ENCODE results near the gene SSPN.
A peak's percentile ranks its signal among the peaks of the same experiment; 100 is the strongest.
"Not testable (repeated sequence)": the region's sequence is repeated elsewhere in the genome, so short reads cannot be mapped to it uniquely, and the experiment has no call there.

The SSPN gene

DNA sequence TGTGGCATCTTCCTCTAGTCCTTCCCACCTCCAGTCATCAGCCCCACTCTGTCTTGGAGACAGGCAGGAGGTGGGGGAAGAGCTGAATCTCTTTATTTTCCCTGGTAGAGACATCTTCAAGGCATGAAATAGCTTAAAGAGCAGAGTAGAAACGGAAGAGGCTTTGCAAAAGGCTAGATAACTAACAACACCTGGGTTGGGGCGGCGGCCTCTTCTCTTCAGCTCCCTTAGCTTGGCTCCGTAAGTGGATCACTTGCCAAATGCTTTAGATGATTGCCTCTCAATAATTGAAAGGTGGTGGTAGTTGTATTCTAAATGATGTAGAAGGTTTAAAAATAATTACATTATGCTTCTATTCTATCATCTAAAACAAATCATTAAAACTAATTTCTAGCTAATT lies 36.1 kb downstream of the SSPN start:
- peak; percentile 51 for DNase-seq

DNA sequence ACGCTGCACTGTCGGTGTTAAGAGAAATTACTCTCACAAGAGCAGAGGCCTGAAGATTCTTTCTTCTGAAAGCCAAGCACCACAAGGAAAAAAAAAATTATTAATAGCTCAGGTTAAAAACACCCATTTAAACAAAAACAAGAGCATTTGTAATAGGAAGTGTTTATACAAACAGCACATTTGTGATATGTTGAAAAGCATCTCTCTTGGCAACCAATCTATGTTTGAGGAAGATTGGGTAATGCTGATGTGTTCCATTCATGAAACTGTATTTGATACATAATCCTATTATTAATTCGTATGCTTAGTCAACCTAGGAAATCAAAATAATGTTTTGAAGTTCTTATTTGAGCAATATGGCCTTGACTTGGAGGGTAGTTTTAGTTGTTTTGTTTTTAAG lies 36.5 kb downstream of the SSPN start:
- DNase-seq, result no peak

DNA sequence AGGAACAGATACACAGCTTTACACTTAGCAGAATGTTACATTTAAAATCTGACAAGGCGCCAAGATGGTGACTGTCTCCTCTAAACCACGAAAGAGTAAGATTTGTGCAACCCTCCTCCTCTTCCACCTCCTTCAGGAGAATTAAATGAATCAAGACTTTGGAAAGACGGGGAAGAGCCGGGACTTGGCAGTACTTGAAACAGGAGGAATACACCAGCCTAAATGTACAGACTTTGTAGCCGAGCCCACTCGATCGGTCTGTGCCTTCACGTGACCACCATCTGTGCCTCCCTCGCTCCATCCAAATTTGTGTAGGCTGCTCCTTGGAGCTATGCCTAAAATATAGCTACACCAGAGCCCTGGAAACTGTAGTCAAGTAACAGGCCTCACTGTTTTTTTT lies 38.3 kb downstream of the SSPN start:
- no peak for DNase-seq

DNA sequence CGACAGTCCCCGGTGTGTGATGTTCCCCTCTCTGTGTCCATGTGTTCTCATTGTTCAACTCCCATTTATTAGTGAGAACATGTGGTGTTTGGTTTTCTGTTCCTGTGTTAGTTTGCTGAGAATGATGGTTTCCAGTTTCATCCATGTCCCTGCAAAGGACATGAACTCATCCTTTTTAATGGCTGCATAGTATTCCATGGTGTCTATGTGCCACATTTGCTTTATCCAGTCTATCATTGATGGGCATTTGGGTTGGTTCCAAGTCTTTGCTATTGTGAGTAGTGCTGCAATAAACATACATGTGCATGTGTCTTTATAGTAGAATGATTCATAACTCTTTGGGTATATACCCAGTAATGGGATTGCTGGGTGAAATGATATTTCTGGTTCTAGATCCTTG lies 40.1 kb downstream of the SSPN start:
- not testable (repeated sequence) for DNase-seq

DNA sequence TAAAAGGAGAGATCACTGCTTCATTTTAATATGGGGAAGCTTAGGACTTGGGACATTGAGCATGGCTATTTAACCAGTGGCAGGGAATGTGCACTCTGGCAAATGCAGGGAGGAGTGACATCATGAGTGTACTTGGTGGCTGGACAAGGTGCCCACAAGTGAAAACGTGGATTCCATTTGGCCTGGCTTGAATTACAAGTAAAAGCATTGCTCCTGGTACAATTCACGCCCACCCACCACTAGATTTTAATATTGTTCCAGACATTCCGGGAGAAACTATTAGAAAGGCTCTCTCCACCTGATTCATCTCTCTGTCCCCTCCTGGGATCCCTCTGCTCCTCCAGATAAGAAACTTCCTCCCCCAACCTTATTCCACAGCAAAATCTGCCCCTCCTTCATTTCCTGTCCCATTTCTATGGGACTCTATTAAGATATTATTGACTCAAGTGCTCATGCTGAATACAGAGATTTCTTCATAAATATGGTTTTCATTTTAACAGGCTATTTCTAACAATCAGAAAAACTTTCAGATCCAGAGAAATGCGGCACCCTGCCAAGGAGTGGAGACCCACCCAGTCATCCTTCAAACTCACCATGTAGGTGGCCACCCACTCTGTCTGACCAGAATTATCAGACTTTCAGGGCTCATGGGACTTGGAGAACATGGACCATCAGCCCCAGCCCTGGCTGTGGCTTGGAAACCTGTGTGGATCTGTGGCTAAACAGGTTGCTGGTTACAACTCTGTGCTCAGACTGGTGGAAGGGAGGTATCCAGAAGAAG lies 43.2 kb downstream of the SSPN start:
- DNase-seq, result no peak

DNA sequence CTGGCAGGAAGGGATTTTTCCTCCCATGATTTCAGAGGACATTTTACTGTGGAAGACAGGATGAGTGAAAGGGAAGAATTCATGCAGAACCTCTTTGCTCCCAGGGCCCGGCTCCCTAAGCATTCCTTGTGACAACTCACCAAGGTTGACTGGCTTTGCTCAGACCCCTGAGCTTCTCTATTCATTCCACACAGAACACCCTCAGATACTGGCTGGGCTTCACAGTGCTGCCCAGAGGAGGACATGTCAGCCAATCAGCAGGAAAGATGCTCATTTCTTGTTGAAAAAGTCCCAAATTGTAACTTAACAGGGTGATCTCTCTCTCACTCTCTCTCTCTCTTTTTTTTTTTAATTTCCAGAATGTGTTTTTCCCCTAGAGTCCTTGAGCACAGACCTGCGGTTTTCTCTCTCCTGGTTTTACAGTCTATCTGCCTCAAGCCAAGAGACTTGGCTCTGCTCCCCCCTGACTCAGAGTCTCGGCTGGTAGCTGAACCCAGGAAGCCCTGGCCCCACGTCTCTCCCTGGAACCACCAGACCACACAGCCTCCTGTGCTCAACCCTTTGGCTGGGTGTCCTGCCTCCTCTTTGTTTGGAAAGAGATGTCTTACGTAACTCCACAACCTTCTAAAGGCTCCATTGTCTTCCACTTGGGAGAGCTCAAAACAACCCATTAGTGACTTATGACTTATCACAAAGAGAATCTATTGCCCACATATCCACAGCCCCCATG lies 43.9 kb downstream of the SSPN start:
- no peak for DNase-seq

DNA sequence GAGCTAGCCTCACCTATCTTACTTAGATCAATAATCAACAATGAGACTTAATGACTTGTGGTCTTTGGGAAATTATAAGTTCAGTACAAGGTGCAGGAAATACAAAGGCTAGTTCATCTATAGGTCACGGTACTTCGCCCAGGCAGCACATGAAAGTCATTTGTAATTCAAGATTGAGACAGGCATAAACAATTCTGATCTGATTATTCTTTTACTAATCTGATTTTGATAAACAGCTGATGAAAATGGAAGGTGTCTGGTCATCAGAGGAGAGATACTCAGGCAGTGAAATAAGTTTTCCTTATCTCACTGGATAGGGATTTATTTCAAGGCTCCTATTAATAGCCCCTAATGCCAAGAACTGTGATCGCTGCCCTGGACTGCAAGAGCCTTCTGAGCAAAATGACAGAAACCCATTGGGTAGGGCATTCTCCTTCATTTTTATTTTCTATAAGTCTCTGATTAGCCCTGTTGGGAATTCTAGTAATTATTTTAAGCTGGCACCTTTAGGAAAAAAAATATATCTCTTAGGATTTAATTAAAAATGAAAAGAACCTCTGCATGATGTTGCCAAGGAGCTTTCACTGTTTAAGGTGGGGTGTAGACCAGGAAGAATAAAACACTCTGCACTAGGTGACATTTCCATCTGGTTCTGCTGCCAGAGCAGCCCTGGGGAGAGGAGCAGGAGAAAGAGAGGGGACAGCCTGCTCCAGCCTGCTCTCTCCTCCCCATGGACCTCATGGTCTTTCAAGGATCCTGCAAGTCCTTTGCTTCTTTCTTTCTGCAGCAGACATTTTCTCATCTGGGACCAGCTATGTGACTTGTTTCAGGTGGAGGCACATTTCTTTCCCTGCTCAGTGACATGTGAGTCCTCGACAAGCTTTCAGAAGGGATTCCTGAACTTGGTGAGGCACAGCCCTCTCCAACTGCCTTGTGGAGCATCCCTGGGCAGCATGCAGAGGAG lies 44.8 kb downstream of the SSPN start:
- no peak for DNase-seq

DNA sequence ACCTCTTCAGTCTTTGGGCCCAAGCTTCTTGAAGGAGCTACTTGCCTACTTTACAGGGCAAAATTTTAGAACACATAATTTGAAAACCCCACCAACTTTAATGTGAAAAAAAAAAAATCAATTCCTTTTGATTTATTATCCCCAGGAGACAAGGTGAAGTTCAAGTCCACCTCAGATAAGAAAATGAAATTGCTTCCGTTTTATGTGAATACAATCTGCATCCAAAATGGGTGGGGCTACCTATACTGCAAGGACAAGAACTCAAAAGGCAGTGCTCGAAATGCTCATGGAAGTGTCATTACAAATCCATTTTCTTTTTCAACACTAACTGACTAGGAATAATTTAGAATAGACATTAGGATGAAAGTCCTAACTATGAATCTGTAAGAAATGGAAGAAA lies 45.7 kb downstream of the SSPN start:
- DNase-seq, result no peak

DNA sequence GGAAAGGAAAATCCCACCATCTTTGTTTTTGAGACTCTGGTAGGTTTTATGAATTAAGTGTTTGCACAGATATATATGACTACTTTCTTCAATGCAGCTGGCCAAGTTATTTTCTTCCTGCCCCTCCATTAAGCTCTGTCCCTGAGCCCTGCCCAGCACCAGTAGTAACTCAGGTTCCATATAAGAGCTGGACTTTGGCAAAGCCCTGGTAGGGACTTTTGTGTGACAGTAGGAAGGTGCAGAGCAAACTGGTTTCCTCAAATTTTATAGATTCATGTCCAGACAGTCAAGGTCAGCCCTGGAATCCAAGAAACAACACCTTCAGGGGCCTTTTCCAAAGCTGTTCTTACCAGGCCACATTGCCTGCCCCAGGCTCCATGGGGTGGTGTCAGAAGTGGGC lies 47.3 kb downstream of the SSPN start:
- DNase-seq, result no peak

DNA sequence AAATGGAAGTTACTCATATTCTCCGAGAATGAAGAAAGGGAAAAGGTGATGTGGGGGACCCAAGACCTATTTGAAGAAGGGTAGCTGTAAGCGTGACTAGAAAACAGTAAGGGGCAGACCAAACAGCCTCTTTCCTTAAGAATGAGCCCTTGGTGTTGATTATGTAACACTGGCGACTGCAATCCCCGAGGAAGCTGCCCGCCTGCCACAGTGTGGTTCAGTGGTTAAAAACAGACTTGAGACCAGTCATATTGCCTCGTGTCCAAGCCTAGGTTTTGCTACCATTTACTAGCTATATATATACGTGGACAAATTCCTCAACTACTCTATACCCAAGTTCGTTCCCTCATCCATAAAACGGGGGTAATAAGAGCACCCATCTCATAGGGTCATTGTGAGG lies 49.1 kb downstream of the SSPN start:
- no peak for DNase-seq

DNA sequence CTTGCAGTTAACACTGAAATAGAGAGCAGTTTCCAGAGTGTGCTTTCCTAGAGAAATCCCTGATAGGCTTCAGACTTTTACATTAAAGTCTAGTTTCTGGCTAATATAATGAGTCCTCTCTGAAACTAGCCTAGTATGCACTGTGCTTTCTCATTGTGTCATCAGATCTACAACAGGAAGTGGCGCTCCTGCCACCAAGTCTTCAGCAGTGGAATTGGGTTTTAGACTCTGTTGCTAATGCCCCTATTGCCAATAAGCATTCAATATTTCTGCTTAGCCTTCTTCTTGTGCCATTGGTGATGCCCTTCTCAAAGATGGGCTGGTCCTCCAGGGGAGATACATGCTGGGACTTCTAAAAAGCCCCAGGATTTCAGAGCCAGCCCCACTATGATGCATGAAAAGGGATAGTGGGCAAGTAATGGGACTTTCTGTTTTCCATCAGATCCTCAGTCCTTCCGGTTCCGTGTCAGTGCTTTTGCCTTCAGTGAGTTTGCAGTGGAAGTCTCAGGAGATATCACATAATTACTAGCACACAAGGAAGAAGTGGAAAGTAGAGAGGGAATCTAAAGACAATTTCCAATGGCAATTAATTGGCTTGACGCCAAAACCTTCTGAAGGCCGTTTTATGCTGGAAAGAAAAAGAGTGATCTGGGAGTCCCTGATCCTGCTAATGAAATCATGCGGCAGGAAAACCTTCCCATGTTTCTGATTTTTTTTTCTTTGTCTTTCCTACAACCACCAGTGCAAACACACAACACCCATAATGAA lies 50.0 kb downstream of the SSPN start:
- DNase-seq, result no peak

DNA sequence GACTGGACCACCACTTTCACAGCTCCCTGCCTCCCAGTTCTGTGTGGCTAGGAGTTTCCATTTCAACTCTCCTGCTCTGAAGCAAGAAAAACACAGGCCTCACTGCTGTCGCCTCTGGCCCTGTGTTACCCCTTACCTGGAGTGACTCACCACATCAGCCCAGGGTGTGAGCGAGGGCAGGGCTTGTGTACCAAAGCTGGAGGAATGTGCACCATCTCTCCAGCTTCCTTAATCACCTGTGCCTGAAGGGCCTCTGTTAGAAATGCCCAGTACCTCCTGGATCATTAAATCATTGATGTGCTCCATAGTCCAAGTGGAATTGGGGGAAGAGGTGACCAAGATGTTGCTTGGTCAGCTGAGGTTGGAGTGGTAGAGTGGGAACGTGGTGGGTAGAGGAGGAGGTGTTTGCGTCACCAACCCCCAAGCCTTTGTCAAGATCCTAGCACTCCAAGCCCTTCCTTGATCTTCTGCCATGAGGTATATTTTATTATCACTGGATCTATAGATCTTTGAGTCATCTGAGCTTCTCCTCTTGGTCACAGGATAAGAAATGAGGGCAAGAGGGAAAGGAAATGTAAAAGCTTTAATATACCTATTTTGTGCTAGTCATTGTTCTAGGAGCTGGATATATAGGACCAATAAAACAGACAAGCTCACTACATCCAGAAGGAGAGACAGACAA lies 51.3 kb downstream of the SSPN start:
- no peak for DNase-seq

DNA sequence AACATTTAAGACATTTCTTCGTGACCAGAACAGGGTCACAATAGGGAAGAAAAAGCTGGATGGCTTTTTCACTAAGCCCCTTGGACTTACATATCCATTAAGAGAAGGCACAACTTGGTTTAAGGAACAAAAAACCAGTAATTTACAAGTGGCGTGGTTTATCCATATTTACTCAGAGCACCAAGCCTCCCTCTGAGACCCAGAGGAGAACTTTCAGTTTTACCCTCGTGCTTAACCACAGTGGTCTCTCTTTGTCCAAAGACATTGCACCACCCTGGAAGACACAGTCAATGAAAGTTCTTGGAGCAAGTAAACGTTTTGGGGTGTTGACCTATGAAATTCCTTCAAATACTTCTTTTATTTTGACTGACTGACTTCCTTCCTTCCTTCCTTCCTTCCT lies 52.5 kb downstream of the SSPN start:
- no peak for DNase-seq

DNA sequence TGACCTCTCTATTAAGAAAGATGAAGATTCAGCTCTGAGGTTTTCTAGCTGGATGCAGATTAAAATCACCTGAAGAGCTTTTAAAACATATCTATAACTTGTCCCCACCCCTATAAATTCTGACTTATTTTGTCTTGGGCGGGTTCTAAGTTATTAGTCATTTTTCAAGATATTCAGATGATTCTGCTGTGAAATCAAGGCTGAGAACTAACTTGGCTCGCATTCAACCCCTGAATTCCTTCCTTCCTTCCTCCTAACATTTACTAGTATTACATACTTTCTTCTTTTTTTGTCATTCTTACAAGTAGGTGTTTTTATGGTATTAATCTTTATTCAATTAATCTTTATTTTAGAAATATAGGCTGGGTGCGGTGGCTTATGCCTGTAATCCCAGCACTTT lies 55.4 kb downstream of the SSPN start:
- DNase-seq, result no peak

DNA sequence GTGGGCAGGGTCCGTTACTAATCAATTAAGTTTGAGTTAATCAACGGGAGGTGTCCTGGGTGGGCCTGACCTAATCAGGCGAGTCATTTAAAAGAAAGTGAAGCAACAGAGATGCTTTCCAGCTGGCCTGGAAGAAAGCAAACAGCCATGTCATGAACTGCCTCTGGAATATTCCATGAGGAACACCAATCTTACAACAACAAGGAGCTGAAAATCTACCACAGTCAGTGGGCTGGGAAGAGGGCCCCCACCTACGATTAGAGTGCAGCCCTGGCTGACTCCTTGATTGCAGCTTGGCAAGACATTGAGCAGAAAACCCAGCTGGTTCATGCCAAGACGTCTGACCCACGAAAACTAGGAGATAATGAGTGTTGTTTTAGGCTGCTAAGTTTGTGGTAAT lies 56.2 kb downstream of the SSPN start:
- DNase-seq, result no peak

DNA sequence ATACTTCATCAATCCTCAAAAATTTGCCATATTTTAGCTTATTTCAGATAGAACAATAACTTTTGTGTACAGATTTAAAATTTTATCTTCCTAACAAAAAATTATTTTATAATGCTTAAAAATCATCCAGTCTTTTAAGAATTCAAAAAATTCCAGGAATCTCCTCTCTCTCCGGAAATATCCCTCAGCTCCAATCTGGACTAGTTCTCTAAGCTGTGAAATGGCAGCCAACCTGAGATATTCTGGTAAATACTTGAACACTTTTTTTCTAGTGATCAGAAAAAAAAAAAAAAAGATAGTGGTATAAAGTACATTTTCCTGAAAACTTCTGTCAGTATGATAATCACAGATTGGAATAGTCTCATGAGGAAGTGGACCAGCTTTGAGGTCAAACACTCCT lies 57.6 kb downstream of the SSPN start:
- DNase-seq, result no peak

DNA sequence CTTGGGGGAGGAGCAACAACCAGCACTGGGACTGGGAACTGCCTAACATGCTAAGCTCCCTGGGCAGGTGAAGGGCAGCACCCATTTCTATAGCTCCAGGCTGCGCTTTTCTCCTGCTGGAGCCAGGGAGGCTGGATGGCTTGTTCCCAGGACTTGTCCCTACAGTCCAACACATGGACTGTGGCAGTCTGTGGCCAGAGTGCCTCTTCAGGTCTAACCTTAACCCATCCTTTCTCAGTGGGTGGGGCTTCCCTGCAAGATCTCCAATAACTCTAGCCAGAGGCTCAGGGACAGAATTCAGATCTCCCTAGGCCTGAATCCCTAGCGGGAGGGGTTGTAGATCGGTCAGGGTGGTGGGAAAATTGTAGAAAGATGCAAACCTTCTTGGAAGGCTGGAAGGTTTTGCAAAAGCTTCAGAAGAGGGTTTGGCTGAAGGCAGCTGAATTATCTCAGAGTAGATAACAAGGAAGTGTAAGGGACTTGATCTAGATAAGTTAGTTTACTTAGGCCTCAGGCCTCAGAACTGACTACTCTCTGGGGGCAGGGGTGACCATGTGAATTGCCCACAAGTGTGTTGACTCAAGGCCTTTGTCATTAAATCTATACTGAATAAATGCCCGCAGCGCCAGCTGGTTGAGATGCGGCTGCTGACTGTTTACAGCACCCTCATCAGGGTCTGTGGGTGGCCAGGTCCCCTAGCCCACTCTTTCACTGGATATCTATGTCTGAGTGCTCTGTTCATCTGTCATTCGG lies 60.7 kb downstream of the SSPN start:
- no peak for DNase-seq

DNA sequence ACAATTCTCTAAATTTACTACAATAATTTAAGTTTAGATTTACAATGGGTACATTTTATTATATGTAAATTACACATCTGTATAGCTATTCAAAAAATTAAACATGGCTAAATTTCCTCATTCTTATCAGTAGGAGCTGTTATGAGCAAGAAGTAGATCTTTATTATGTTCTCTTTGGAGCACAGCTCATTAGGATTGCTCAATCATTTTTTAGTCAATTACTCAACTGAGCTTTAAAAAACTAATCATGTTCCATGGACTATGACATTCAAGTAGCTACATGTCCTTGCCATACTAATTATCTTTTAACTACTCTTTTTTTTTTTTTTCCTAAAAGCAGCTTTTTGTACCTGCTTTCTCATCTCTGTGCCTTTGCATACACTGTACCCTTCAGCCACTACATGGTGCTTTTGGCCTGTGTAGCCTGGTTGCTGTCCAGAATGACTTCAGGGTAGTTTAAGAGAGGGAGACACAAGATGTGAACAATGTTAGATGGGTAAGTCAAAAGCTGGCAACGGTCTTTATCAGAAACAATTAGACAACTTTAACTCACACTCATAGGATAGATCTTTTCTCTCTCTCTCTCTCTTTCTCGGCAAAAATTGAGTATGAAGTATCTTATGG lies 69.0 kb downstream of the SSPN start:
- DNase-seq, result no peak

DNA sequence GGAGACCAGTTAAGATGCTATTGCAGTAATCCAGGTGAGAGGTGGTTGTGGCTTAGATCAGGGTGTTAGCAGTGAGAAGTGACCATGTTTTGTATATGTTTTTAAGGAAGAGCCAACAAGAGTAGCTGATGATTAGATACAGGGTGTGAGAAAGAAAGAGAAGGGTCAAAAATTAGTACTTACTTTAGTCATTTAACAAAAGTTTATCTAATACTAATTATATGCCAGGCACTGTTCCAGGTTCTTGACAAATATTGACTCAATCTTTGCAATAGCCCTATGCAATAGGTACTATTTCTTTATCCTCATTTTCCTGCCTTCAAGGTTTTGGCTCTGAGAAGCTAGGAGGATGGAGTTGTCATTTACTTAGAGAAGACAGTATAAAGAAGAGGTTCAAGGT lies 70.2 kb downstream of the SSPN start:
- DNase-seq, result no peak

DNA sequence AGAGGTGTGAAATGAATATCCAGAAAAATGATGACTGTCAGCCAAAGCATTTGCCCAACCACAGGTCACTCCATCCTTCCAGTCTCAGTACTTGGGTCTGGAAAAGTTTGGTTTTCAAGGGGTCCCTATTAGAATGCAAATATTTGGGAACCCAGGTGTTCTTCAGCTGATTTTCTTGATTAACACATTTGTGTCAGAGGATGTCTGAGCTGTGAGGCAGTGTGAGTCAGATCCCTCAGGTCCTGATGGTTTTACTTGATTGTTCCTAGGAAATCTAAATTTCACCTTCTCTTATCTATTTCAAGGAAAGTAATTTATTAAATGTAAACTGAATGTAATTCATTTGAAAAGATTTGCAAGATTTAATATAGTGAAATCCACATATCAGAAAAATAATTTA lies 71.5 kb downstream of the SSPN start:
- DNase-seq, result no peak

Measured in NCI-H1105 (cell line).